ENCODE data around the gene MPO. TPM values are rescaled to one million over a fixed set of nuclear protein-coding genes. Genes with fewer than 3 reads are reported as not detected.

Gene MPO
- 2.4 TPM for polyA plus RNA-seq (ENCODE audit: insufficient read length)
- long read RNA-seq, donor 1, partial matches to known transcripts, result 0 of 1 reads
- long read RNA-seq, donor 1, other reads (novel, unspliced or antisense), result 0 of 1 reads
- long read RNA-seq, donor 2, partial matches to known transcripts, result 0 of 1 reads
- long read RNA-seq, donor 2, other reads (novel, unspliced or antisense), result 0 of 1 reads
- long read RNA-seq, donor 3, result 0 reads
- long read RNA-seq, donor 4, result 0 reads
- long read RNA-seq, donor 5, result 0 reads
- long read RNA-seq, donor 6, result 0 reads
- long read RNA-seq, donor 7, partial matches to known transcripts, result 0 of 1 reads
- long read RNA-seq, donor 7, other reads (novel, unspliced or antisense), result 0 of 1 reads
- long read RNA-seq, donor 8, result 0 reads

- DNase-seq, result no peak
Measured at GRCh38 chr17:58280480-58281217, at the start of gene MPO. TSS of gene MPO (minus strand) at chr17:58280935. CDS start at chr17:58280758, 177 bp downstream.

- DNase-seq, result no peak
Measured at GRCh38 chr17:58329810-58330537, 49.2 kb upstream of the MPO start.

GRCh38 chr17:58329035-58329809, 48.5 kb upstream of the MPO start:
- DNase-seq, result no peak

- peak; percentile 51 for DNase-seq
Measured at GRCh38 chr17:58328195-58329034, 47.7 kb upstream of the MPO start, which contains the start of gene TSPOAP1. TSS of gene TSPOAP1 (minus strand) at chr17:58328795. CDS start at chr17:58327920, 875 bp downstream.

- DNase-seq, result no peak
Measured at GRCh38 chr17:58327363-58328194, 46.8 kb upstream of the MPO start.

GRCh38 chr17:58326609-58327362, 46.1 kb upstream of the MPO start:
- DNase-seq, result no peak

- no peak for DNase-seq
Measured at GRCh38 chr17:58325976-58326468, 45.3 kb upstream of the MPO start.

GRCh38 chr17:58325289-58325726, 44.6 kb upstream of the MPO start:
- DNase-seq, result no peak

- DNase-seq, result peak; percentile 46
Measured at GRCh38 chr17:58324409-58325288, 43.9 kb upstream of the MPO start.

- no peak for DNase-seq
Measured at GRCh38 chr17:58324056-58324408, 43.3 kb upstream of the MPO start.

- DNase-seq, result no peak
Measured at GRCh38 chr17:58323366-58324055, 42.8 kb upstream of the MPO start.

GRCh38 chr17:58322581-58323185, 41.9 kb upstream of the MPO start:
- DNase-seq, result no peak

- no peak for DNase-seq
Measured at GRCh38 chr17:58321571-58322525, 41.1 kb upstream of the MPO start.

GRCh38 chr17:58320570-58321323, 40.0 kb upstream of the MPO start:
- no peak for DNase-seq

GRCh38 chr17:58320163-58320558, 39.4 kb upstream of the MPO start:
- DNase-seq, result no peak

Data from left kidney (tissue), 8 donors.